Sigmoid colon (tissue), 7 donors: ENCODE results near the gene FIG4. TPM values are rescaled to one million over a fixed set of nuclear protein-coding genes. Genes with fewer than 3 reads are reported as not detected.

Experiments used
- DNase-seq: peaks from one replicate; pipeline ENCODE4 v3.0.0-alpha.2; 2019
- H3K27ac ChIP-seq, 4 donors: fragments of 200-600 bp; sonication (generic); one replicate each; pipeline ENCODE4 v1.5.1; 2016 to 2019; ENCODE audit warnings: mild to moderate bottlenecking in 1 of 4
- H3K27me3 ChIP-seq, 3 donors: fragments of 200-600 bp; sonication (generic); one replicate each; pipeline ENCODE4 v1.5.1; 2019; ENCODE audit warnings: mild to moderate bottlenecking in 1 of 3
- H3K36me3 ChIP-seq, 4 donors: fragments of 200-600 bp; sonication (generic); one replicate each; pipeline ENCODE4 v1.5.1; 2016 to 2019
- H3K4me1 ChIP-seq, 4 donors: fragments of 200-600 bp; sonication (generic); one replicate each; pipeline ENCODE4 v1.5.1; 2017 to 2019
- H3K4me3 ChIP-seq, 4 donors: fragments of 200-600 bp; sonication (generic); one replicate each; pipeline ENCODE4 v1.5.1; 2017 to 2019; ENCODE audit warnings: mild to moderate bottlenecking in 2 of 4, moderate library complexity in 1 of 4
- H3K9me3 ChIP-seq, 4 donors: fragments of 200-600 bp in 3 of 4; sonication (generic) in 3 of 4; one replicate each; pipeline versions ENCODE4 v1.5.1 to v1.6.1; 2013 to 2019
- EP300 ChIP-seq, 4 donors: sonication (generic); formaldehyde crosslinking; IDR thresholded peaks; one replicate each; pipeline ENCODE4 v1.6.1; 2017; ENCODE audit warnings: antibody characterized with exemption in 4 of 4
- POLR2A ChIP-seq, 2 donors: fragments of 450-650 bp; IDR thresholded peaks; one replicate each; pipeline ENCODE4 v1.6.1; 2016; ENCODE audit warnings: antibody characterized with exemption in 2 of 2, mild to moderate bottlenecking in 2 of 2, moderate library complexity in 2 of 2
- POLR2AphosphoS5 ChIP-seq, 4 donors: sonication (generic); formaldehyde crosslinking; IDR thresholded peaks; one replicate each; pipeline ENCODE4 v1.6.1; 2017; ENCODE audit warnings: antibody characterized with exemption in 4 of 4
- WGBS, 2 donors: extraction: QIAGEN DNeasy Blood & Tissue Kit; methylation state at CpG; one replicate each; pipeline ENCODE4 v1.1.7; 2013; 5-methylcytosine and 5-hydroxymethylcytosine counted together
- intact Hi-C: fragments of 100-400 bp; cut with DNase I; formaldehyde crosslinking; loops from one replicate; pipeline ENCODE4 v1.15.1; 2023
- polyA plus RNA-seq, 3 donors: library from polyadenylated mRNA; stranded (reverse); fragments of 200-250 nt; gene quantifications; one replicate each; pipeline ENCODE4 v1.2.3, GENCODE V29; 2013
- total RNA-seq, 4 donors: library from RNA; depleted of rRNA; stranded (reverse); fragments of >200 nt; gene quantifications; one replicate each; pipeline ENCODE4 v1.1.0, GENCODE V29; 2016
- TF ChIP-seq, protein P1 (sequence below), 4 experiments: fragments of 450-650 bp in 3 of 4; fragments of 200-600 bp in 1 of 4; IDR thresholded peaks; one replicate each; pipeline ENCODE4 v1.5.1; 2016 to 2019; ENCODE audit warnings: antibody characterized with exemption in 4 of 4, mild to moderate bottlenecking in 3 of 4, moderate library complexity in 2 of 4
- donor health status: healthy with polysubstance abuse.
- donor health status: Bipolar disorder and iron deficiency.
- donor health status: healthy.

The FIG4 gene
- total and polyA plus RNA-seq, 7 donors, result 9.8 to 24.1 (median 11.9) TPM

DNA sequence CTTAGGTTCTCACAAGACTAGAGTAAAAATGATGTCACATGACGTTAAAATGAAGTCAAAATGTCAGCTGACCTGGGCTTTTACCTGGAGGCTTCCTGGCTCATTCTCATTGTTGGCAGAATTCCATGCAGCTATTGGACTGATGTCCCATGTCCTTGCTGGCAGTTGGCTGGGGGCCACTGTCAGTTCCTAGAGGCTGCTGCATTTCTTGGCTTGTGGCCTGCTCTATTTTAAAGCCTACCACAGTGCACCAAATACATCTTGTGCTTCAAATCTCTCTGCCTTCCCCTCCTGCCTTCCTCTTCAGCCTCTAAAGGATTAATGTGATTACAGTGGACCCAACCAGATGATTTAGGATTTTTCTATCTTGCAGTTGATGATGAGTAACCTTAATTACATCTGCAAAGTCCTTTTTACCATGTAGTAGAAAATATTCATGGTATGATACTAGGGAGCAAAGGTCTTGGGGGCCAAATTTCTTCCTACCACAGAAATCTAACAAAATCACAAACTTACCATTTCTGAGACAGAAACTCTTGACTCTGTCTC, 81.9 kb downstream of the FIG4 start:
- H3K27ac ChIP-seq, result no peak overlapping the region
- no peaks in the 10 kb centered on the region for H3K4me1 ChIP-seq
- H3K9me3 ChIP-seq, result no peaks in the 10 kb centered on the region
- peaks cover 0 to 10% (median 5%) of the 10 kb centered on the region in 4 donors for H3K36me3 ChIP-seq
- no peaks in the 10 kb centered on the region for H3K27me3 ChIP-seq
- TF ChIP-seq EP300 (IDR thresholded peaks at IDR 0.05) (no peak), POLR2A (IDR thresholded peaks at IDR 0.05) (no peak), POLR2AphosphoS5 (IDR thresholded peaks at IDR 0.05) (no peak)
- TF ChIP-seq, protein P1, sequence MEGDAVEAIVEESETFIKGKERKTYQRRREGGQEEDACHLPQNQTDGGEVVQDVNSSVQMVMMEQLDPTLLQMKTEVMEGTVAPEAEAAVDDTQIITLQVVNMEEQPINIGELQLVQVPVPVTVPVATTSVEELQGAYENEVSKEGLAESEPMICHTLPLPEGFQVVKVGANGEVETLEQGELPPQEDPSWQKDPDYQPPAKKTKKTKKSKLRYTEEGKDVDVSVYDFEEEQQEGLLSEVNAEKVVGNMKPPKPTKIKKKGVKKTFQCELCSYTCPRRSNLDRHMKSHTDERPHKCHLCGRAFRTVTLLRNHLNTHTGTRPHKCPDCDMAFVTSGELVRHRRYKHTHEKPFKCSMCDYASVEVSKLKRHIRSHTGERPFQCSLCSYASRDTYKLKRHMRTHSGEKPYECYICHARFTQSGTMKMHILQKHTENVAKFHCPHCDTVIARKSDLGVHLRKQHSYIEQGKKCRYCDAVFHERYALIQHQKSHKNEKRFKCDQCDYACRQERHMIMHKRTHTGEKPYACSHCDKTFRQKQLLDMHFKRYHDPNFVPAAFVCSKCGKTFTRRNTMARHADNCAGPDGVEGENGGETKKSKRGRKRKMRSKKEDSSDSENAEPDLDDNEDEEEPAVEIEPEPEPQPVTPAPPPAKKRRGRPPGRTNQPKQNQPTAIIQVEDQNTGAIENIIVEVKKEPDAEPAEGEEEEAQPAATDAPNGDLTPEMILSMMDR (IDR thresholded peaks at IDR 0.05), result no peak
- WGBS, 2 donors, result 52 to 85% methylated on average over 1 of the region's 1 CpG
- DNase-seq, result no peak
- intact Hi-C loops, result no loop called here
- H3K4me3 ChIP-seq, result no peak overlapping the region

- TF ChIP-seq POLR2AphosphoS5 (IDR thresholded peaks at IDR 0.05) (no peak), EP300 (IDR thresholded peaks at IDR 0.05) (no peak), POLR2A (IDR thresholded peaks at IDR 0.05) (no peak)
- TF ChIP-seq, protein P1 (IDR thresholded peaks at IDR 0.05), result no peak
- Histone ChIP-seq H3K4me1 (no peaks in the 10 kb centered on the region), H3K27me3 (no peaks in the 10 kb centered on the region), H3K9me3 (no peaks in the 10 kb centered on the region), H3K4me3 (no peak overlapping the region), H3K36me3 (peaks cover 0 to 9% (median 3%) of the 10 kb centered on the region in 4 donors), H3K27ac (no peak overlapping the region)
- no peak for DNase-seq
- 90 to 93% methylated on average over 1 of the region's 1 CpG for WGBS, 2 donors
- intact Hi-C loops, result no loop called here
These were observed 89.9 kb downstream of the FIG4 start for GRCh38 chr6:109781001-109781400.

DNA sequence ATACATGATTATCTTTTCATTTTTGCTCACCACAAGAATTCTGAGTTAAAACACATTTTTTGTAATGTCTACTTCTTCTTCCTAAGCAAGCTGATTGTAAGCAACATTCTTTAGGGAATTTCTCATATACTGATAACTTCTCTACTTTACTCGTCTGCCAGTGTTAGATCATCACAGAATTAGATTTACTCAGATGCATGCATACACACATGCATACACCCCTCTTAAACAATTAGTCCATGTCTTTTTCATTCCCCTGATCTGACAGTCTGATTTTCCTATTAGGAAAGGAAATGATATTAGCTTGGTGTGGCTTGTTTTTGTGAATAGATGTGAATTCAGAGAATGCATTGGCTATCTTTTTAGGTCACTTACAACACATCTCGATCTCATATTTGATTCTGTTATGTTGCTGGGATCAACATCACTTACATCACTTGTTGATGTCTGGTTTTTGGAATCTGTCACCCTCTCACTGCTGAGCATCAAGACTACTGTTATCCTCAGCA, 91.4 kb downstream of the FIG4 start:
- no peaks in the 10 kb centered on the region for H3K4me1 ChIP-seq
- H3K27ac ChIP-seq, result no peak overlapping the region
- TF ChIP-seq EP300 (IDR thresholded peaks at IDR 0.05), result no peak
- TF ChIP-seq POLR2AphosphoS5 (IDR thresholded peaks at IDR 0.05), result no peak
- TF ChIP-seq POLR2A (IDR thresholded peaks at IDR 0.05), result no peak
- TF ChIP-seq, protein P1 (IDR thresholded peaks at IDR 0.05), result no peak
- H3K27me3 ChIP-seq, result no peaks in the 10 kb centered on the region
- H3K36me3 ChIP-seq, result peaks cover 0 to 25% (median under 1%) of the 10 kb centered on the region in 4 donors
- intact Hi-C loops, result no loop called here
- no peaks in the 10 kb centered on the region for H3K9me3 ChIP-seq
- DNase-seq, result no peak
- WGBS, 2 donors, result 81 to 88% methylated on average over 2 of the region's 2 CpGs
- H3K4me3 ChIP-seq, result no peak overlapping the region

- peaks cover 0 to 33% (median 0%) of the 10 kb centered on the region in 4 donors for H3K36me3 ChIP-seq
- H3K4me1 ChIP-seq, result no peaks in the 10 kb centered on the region
- DNase-seq, result no peak
- 86 to 93% methylated on average over 4 of the region's 4 CpGs for WGBS, 2 donors
- no peaks in the 10 kb centered on the region for H3K27me3 ChIP-seq
- H3K27ac ChIP-seq, result no peak overlapping the region
- intact Hi-C loops, result no loop called here
- TF ChIP-seq, protein P1 (IDR thresholded peaks at IDR 0.05), result no peak
- no peak for TF ChIP-seq POLR2A (IDR thresholded peaks at IDR 0.05)
- no peak for TF ChIP-seq EP300 (IDR thresholded peaks at IDR 0.05)
- TF ChIP-seq POLR2AphosphoS5 (IDR thresholded peaks at IDR 0.05), result no peak
- H3K9me3 ChIP-seq, result no peaks in the 10 kb centered on the region
- H3K4me3 ChIP-seq, result no peak overlapping the region
These were observed 92.3 kb downstream of the FIG4 start for GRCh38 chr6:109783250-109783986.
